Measurements from ENCODE around the gene VAV1. TPM values are rescaled to one million over a fixed set of nuclear protein-coding genes. Genes with fewer than 3 reads are reported as not detected.

VAV1 gene
- total RNA-seq, 1 donor from 2014 or later = 36.2 TPM

DNA sequence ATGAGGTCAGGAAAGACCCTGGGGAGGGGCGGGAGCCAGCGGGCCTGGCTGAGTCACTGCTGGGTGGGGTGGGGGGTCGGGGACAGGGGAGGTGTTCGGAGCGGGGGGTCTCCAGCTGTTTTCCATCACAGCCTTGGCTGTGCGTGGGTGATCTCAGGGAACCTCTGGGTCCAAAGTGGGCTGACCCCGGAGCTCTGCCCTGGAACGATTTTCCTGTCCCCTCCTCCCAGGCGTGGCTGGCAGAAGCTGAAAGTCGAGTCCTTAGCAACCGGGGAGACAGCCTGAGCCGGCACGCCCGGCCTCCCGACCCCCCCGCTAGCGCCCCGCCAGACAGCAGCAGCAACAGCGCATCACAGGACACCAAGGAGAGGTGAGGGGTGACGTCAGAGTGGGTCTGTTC is 22.4 kb upstream of the VAV1 start:
- no peak overlapping the region for H3K27ac ChIP-seq
- DNase-seq (no peak), ATAC-seq (no peak)
- no peak for TF ChIP-seq CTCF (IDR thresholded peaks at IDR 0.05)
- H3K36me3 ChIP-seq = peaks cover 82% of the 10 kb centered on the region
- no peak overlapping the region for H3K4me3 ChIP-seq
- no peaks in the 10 kb centered on the region for H3K27me3 ChIP-seq (ENCODE audit: low read depth)
- intact Hi-C loops (cut with DNase I) = no loop called here
- no peaks in the 10 kb centered on the region for H3K9me3 ChIP-seq
- peaks cover 26% of the 10 kb centered on the region for H3K4me1 ChIP-seq

DNA sequence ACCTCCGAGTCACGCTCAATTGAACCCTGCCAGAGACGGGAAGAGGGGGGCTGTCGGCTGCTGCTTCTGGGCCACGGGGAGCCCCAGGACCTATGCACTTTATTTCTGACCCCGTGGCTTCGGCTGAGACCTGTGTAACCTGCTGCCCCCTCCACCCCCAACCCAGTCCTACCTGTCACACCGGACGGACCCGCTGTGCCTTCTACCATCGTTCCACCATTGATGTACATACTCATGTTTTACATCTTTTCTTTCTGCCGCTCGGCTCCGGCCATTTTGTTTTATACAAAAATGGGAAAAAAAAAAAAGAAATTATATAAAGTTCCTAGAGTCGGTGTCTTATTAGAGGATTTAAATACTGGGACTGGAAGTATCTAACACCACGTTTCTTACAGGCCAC is 21.3 kb upstream of the VAV1 start:
- no peak for DNase-seq
- ATAC-seq = no peak
- Histone ChIP-seq H3K4me1 (peaks cover 19% of the 10 kb centered on the region), H3K27ac (no peak overlapping the region), H3K27me3 (ENCODE audit: low read depth) (no peaks in the 10 kb centered on the region), H3K36me3 (peaks cover 71% of the 10 kb centered on the region), H3K4me3 (no peak overlapping the region), H3K9me3 (no peaks in the 10 kb centered on the region)
- TF ChIP-seq CTCF (IDR thresholded peaks at IDR 0.05) = no peak
- intact Hi-C loops (cut with DNase I) = no loop called here

- Histone ChIP-seq H3K36me3 (peaks cover 58% of the 10 kb centered on the region), H3K4me1 (peaks cover 19% of the 10 kb centered on the region), H3K27ac (peak overlapping the region; percentile 76), H3K27me3 (ENCODE audit: low read depth) (no peaks in the 10 kb centered on the region), H3K4me3 (peak overlapping the region; percentile 50), H3K9me3 (no peaks in the 10 kb centered on the region)
- DNase-seq (no peak), ATAC-seq (peak; percentile 1 to 2)
- TF ChIP-seq CTCF (IDR thresholded peaks at IDR 0.05) = no peak
- intact Hi-C loops (cut with DNase I) = no loop called here
These were observed 20.0 kb upstream of the VAV1 start for GRCh38 chr19:6752256-6753177.

DNA sequence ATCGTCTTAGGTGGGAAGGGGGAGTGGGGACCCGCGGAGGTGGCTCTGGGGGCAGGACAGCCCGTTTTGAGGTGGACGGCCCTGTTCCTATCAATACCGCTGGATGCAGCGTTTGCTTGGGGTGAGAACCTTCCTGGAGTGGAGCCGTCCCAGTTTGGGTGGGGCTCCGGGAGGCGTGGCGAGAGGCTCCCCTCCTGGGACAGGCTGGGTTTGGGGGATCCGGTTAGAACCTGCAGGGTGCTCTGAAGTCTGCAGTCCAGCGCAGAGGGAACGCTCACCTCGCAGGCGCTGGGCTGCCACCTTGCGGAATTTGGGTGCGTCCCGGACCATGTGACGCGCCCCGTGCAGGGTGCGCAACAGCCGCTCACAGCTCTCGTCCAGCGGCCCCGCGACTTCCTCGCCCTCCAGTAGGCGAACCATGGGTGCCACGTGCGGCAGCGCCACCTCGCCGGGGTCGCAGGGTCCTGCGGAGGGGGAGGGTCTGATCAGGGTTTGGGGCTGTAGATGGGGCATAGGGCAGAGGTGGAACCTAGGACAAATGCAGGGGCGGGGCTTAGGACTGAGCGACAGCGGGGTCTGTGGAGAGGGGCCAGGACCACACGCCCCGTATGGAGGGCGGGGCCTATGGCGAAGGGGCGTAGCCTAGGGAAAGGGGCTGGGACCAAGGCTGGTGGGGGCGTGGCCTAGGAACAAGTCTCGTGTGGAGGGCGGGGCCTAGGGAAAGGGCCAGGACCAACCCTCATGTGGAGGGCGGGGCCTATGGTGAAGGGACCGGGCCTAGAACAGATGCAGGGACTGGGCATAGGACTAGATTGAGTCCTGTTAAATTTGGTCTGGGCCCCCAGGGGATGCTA is 19.1 kb upstream of the VAV1 start:
- H3K27me3 ChIP-seq (ENCODE audit: low read depth) = no peaks in the 10 kb centered on the region
- peak; percentile 52 for TF ChIP-seq CTCF (IDR thresholded peaks at IDR 0.05)
- peak overlapping the region; percentile 50 for H3K4me3 ChIP-seq
- peaks cover 15% of the 10 kb centered on the region for H3K4me1 ChIP-seq
- ATAC-seq = peak; percentile 88 to 94
- intact Hi-C loops (cut with DNase I) = no loop called here
- peak; percentile 91 for DNase-seq
- no peaks in the 10 kb centered on the region for H3K9me3 ChIP-seq
- H3K27ac ChIP-seq = peak overlapping the region; percentile 76
- peaks cover 52% of the 10 kb centered on the region for H3K36me3 ChIP-seq

GRCh38 chr19:6754136-6754535 is 18.4 kb upstream of the VAV1 start:
- intact Hi-C loops (cut with DNase I) = no loop called here
- TF ChIP-seq CTCF (IDR thresholded peaks at IDR 0.05) = no peak
- ATAC-seq = no peak
- Histone ChIP-seq H3K4me1 (peaks cover 12% of the 10 kb centered on the region), H3K36me3 (peaks cover 52% of the 10 kb centered on the region), H3K27ac (no peak overlapping the region), H3K9me3 (no peaks in the 10 kb centered on the region), H3K27me3 (ENCODE audit: low read depth) (no peaks in the 10 kb centered on the region), H3K4me3 (no peak overlapping the region)
- DNase-seq = no peak

Measured in lower lobe of right lung (tissue), 2 donors.